ENCODE data around the gene PRKCA. TPM values are rescaled to one million over a fixed set of nuclear protein-coding genes. Genes with fewer than 3 reads are reported as not detected.
"Not testable (repeated sequence)": the region's sequence is repeated elsewhere in the genome, so short reads cannot be mapped to it uniquely, and the experiment has no call there.

Gene PRKCA
- total RNA-seq, 1 donor from 2014 or later: 112 TPM

GRCh38 chr17:66287911-66288310 lies 14.5 kb upstream of the PRKCA start:
- intact Hi-C loops (cut with micrococcal nuclease): no loop called here

GRCh38 chr17:66290101-66290722 lies 12.2 kb upstream of the PRKCA start:
- intact Hi-C loops (cut with micrococcal nuclease): no loop called here

GRCh38 chr17:66292353-66292752 lies 10.1 kb upstream of the PRKCA start:
- intact Hi-C loops (cut with micrococcal nuclease): no loop called here

DNA sequence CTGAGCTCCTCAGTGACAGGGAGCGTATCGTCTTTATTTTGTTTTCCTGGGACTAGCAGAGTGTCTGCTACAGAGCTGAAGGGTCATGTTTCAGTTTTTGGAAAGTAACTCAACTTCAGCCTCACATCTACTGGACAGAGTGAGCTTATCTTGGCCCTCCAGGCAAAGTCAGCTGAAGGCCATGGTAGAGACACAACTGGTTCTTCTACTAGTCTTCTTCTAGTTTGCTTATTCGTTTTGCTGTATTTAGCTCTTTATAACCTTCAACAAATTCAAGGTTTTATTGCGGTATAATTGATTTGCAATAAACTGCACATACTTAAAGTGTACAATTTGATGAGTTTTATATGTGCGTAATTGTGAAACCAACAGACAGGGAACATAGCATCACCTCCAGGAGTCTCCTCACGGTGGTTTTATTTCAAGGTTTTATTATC lies 6.1 kb upstream of the PRKCA start:
- intact Hi-C loops (cut with micrococcal nuclease): no loop called here

DNA sequence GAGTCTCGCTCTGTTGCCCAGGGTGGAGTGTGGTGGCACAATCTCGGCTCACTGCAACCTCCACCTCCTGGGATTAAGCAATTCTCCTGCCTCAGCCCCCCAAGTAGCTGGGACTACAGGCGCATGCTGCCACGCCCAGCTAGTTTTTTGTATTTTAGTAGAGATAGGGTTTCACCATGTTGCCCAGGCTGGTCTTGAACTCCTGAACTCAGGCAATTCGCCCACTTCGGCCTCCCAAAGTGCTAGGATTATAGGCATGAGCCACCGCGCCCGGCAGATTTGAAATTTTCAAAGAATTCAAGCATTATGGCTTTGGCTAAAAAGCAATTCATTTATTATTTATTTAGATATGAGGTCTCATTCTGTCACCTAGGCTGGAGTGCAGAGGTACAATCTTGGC lies 5.0 kb upstream of the PRKCA start:
- intact Hi-C loops (cut with micrococcal nuclease): not testable (repeated sequence)

DNA sequence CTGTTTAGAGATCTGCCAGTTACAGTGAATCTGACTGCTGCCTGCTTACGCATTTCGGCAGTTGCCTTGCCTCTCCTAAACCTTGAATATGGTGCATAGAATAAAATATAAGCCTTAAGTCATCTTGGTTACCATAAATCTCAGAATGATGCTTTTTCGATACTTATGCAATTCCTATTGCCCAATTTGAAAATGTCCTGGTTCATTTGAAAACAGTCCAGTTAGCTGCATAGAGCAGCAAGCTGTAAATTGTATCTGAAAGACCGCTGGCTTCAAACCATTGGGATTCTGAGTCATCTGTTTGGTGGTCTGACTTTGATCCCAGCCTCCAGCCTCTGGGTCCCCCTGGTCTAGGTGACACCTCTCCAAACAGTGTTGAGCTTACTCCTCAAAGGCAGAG lies 2.7 kb upstream of the PRKCA start:
- intact Hi-C loops (cut with micrococcal nuclease): loop anchor here (5.0 to 10.0 kb wide), 5 partner anchors 48 to 268 kb away; partner anchors contain the start of gene CEP112

GRCh38 chr17:66300956-66301355 lies 1.5 kb upstream of the PRKCA start:
- intact Hi-C loops (cut with micrococcal nuclease): loop anchor here (5.0 to 10.0 kb wide), 5 partner anchors 46 to 266 kb away; partner anchors contain the start of gene CEP112

DNA sequence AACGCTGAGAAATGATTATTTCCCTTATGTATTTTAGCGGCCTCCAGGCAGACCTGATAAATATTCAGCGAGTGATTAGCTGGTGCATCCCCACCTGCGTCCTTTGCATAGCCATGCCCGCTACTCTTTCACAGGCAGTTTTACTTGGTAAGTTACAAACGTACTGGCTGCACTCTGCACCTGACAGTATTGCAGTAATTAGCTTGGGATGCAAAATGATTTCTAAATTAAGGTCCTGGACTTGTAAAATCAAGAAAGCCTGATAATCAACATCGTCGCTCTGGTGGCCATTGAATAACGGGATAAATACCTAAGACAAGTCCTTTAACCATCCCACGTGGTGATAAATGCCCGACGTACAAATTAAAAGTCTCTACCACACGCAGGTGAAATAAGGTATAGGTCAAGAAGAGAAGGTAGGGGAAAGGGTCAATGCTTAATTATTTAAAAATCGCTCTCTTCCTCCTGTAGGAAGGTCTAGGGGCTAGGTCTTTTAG lies 998 bp upstream of the PRKCA start:
- intact Hi-C loops (cut with micrococcal nuclease): loop anchor here (5.0 to 10.0 kb wide), 5 partner anchors 46 to 266 kb away; partner anchors contain the start of gene CEP112

- intact Hi-C loops (cut with micrococcal nuclease): loop anchor here (5.0 to 10.0 kb wide), 5 partner anchors 44 to 264 kb away; partner anchors contain the start of gene CEP112
These were observed 581 bp downstream of the PRKCA start for GRCh38 chr17:66302761-66303626.

DNA sequence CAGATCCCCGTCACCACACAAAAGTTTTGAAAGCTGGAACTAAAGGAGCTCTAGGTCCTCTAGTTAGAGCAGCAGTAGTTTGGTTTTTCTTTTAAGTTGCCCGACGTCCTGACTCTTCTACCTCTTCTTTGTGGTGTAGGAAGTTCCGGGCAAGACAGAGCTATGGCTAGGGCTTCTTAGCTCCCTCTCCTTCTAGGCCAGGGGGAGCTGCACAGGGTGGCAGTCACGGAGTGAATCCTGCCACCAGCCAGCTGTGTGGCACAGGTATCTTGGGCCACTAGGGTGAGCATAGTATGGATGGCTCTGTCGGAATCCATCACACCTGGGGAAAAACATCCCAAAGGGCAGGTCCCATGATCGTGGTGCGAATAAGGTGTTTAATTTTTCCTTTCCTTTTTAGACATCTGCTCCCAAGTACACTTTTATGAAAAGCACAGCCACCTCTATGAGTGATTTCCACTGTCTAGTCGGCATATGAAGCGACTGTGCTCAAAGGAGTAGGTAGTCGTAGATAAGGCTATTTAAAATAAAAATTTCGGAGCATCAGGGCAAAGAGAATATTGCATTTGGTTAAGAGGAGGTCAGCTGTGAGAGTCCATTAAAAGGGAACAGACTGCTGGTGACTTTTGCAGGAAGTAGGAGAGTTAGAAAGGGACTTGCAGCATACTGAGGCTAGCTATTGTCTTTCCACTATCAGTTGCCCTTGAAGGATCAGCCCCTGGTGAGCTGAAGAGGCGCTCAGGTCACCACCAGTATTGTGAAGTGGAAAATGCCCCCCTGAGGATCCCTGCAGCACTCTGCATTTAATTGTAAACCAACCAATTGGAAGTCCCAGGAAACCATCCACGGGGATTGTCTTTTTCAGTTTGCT lies 2.1 kb downstream of the PRKCA start:
- intact Hi-C loops (cut with micrococcal nuclease): loop anchor here (1.0 to 10.0 kb wide), 8 partner anchors 27 to 263 kb away; partner anchors contain the start of gene CEP112

GRCh38 chr17:66306446-66306845 lies 4.0 kb downstream of the PRKCA start:
- intact Hi-C loops (cut with micrococcal nuclease): loop anchor here (2.0 to 10.0 kb wide), 2 partner anchors 92 to 238 kb away; no protein-coding TSS in a partner anchor

DNA sequence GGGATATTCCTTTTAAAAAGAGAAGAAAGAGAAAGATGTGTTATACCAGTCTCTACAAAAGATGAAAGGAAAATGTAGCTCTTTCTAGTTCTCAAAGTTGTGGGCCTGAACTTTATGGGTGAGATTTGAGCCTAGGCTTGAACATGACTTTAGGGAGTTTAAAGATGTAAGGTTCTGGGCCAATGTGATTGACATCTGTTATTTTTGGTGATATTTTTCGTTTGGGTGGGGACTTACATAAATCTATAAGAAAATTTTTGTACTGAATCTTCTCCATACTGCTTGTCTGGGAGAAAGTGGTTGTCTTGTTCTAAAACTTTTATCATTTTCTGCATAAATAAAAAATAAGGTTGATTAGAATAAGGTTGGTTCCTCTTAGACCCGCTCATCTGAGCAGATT lies 4.8 kb downstream of the PRKCA start:
- intact Hi-C loops (cut with micrococcal nuclease): loop anchor here (2.0 to 10.0 kb wide), 2 partner anchors 92 to 238 kb away; no protein-coding TSS in a partner anchor

- intact Hi-C loops (cut with micrococcal nuclease): loop anchor here (10.0 kb wide), 1 partner anchor 236 kb away; no protein-coding TSS in a partner anchor
These were observed 6.4 kb downstream of the PRKCA start for GRCh38 chr17:66308856-66309255.

DNA sequence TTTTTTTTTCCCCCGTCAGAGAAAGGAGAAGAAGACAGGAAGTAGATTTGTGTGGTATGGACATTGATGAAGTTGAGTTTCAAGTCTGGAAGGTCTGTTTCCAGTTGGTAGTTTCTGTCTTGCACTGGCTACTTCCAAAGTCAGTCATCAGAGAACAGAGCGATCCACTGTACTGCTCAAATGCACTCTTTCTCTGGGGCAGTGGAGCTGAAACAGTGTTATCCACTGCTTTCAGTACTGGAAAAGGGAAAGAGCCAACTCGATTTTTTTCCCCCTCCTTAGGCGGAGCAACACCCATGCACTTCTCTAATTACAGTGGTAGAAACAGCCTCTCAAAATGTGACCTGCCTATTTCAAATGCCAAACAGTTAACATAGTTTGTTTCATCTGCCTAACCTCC lies 7.4 kb downstream of the PRKCA start:
- intact Hi-C loops (cut with micrococcal nuclease): loop anchor here (10.0 kb wide), 1 partner anchor 235 kb away; no protein-coding TSS in a partner anchor

GRCh38 chr17:66310528-66311148 lies 8.2 kb downstream of the PRKCA start:
- intact Hi-C loops (cut with micrococcal nuclease): no loop called here

- intact Hi-C loops (cut with micrococcal nuclease): no loop called here
These were observed 10.5 kb downstream of the PRKCA start for GRCh38 chr17:66312912-66313311.

DNA sequence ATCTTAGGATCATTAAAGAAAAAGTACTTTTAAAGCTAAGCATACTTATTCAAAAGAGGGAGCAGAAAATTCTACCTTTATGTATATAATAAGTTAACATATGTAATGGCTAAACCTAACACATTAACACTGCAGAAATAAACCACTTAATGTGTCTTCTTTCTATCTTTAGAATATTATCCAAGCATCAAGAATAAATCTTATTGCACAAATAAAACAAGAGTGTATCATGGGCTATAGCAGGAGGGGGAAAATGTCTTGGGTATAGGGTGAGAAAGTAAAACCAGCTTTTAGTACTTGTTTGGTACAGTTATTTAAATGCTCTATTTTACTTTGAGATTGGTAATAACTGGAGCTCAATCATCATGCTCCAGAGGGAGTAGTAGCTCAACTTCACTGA lies 10.9 kb downstream of the PRKCA start:
- intact Hi-C loops (cut with micrococcal nuclease): no loop called here

GRCh38 chr17:66313995-66314659 lies 11.7 kb downstream of the PRKCA start:
- intact Hi-C loops (cut with micrococcal nuclease): no loop called here

- intact Hi-C loops (cut with micrococcal nuclease): no loop called here
These were observed 15.2 kb downstream of the PRKCA start for GRCh38 chr17:66317629-66318028.

DNA sequence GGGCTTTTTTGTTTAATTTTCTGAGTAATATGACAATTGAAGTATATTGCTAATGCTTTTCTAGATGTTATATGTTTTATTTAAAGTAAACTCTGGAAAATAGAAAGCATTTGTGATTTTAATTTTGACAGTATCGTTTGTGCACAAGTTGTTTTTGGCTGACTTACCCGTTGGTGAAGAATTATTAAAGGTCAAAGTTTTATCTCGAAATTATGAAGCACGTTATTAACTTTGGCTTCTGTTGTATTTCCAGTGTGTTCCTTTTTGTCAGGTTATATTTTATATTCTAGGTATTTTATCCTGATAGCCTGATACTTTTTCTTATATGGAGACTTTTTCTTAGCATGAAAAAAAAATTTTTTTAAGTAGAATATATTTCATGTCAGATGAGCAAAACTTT lies 16.8 kb downstream of the PRKCA start:
- intact Hi-C loops (cut with micrococcal nuclease): no loop called here

Measured in T-helper 2 cell treated with Interferon-gamma antibody and Interleukin-4, amounts not matched to agents 100 ng/mL and 5 ng/mL, for 36 hours (primary cell).